Stimulated activated CD4-positive, alpha-beta T cell treated with anti-CD3 and anti-CD28 coated beads, Interleukin-1b, Interleukin-23, amount 100 ng/mL, for 4 hours (primary cell): ENCODE measurements around the gene RPH3AL.
"Not testable (repeated sequence)": the region's sequence is repeated elsewhere in the genome, so short reads cannot be mapped to it uniquely, and the experiment has no call there.

Source experiments
- DNase-seq, 2 donors: peaks; one replicate each; pipeline ENCODE4 v3.0.0-alpha.2; 2020; ENCODE audit warnings: low read depth in 2 of 2

The RPH3AL gene

DNA sequence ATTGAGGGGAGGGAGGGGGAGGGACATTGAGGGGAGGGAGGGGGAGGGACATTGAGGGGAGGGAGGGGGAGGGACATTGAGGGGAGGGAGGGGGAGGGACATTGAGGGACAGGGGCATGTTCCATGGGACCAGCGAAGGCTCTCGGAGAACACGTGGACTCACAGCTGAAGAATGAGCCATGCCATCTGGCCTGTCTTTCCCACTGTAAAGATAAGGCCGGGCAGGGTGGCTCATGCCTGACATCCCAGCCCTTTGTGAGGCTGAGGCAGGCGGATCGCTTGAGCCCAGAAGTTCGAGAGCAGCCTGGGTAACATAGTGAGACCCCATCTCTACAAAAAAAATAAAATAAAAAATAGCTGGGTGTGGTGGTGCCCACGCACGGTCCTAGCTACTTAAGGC lies 32.5 kb downstream of the RPH3AL start:
- no peak for DNase-seq

DNA sequence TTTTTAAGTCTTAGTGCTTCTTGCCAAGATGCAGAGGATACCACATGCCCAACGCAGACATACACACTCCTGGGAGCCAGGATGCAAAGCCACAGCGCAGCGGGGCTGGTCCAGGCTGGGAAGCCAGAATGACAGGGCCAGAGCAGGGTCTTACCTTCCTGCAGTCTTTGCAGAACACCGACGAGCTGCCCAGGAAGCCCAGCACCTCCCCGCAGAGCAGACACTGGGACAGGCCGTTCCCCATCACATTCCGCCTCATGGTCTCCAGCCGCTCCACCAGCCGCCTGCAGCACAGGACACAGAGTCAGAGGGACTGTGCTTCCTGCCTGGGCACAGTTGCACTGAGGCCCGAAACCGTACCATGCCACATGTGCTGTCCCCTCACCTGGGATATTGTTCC lies 33.3 kb downstream of the RPH3AL start:
- DNase-seq: no peak

DNA sequence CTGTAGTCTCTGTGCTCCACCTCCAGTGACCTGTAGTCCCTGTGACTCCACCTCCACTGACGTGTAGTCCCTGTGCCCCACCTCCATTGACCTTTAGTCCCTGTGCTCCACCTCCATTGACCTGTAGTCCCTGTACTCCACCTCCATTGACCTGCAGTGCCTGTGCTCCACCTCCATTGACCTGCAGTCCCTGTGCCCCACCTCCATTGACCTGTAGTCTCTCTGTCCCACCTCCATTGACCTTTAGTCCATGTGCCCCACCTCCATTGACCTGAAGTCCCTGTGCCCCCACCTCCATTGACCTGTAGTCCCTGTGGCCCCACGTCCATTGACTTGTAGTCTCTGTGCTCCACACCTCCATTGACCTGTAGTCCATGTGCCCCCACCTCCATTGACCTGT lies 35.5 kb downstream of the RPH3AL start:
- not testable (repeated sequence) for DNase-seq

DNA sequence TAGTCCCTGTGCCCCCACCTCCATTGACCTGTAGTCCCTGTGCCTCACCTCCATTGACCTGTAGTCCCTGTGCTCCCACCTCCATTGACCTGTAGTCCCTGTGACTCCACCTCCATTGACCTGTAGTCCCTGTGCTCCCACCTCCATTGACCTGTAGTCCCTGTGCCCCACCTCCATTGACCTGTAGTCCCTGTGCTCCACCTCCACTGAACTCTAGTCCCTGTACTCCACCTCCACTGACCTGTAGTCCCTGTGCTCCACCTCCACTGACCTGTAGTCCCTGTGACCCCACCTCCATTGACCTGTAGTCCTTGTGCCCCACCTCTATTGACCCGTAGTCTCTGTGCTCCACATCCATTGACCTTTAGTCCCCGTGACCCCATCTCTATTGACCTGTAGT lies 37.2 kb downstream of the RPH3AL start:
- not testable (repeated sequence) for DNase-seq

DNA sequence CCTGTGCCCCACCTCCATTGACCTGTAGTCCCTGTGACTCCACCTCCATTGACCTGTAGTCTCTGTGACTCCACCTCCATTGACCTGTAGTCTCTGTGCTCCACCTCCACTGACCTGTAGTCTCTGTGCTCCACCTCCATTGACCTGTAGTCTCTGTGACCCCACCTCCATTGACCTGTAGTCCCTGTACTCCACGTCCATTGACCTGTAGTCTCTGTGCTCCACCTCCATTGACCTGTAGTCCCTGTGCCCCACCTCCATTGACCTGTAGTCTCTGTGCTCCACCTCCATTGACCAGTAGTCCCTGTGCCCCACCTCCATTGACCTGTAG lies 38.0 kb downstream of the RPH3AL start:
- not testable (repeated sequence) for DNase-seq

DNA sequence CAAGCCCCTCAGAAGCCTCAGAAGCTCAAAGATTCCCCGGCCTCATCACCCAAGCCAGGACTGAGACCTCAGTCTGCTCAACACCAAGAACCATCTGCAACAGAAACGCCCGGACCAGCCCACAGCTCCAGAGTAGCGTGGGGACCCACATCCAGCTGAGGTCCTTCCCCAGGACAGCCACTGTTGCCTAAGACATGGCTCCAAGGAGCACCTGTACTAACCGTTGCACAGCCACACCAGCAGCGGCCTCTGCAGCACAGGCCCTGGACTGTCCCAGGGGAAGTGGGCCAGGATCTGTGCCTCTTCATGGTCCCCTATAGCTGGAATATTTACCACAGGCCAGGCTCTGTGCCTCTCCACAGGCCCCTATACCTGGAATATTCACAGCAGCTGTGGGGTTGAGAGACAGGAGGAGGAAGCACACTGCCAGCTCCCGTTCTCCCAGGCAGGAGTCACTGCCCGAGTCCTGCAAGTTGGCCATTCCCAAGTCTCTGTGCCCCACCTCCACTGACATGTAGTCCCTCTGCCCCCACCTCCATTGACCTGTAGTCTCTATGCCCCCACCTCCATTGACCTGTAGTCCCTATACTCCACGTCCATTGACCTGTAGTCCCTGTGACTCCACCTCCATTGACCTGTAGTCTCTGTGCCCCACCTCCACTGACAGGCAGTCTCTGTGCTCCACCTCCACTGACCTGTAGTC lies 38.5 kb downstream of the RPH3AL start:
- no peak for DNase-seq

DNA sequence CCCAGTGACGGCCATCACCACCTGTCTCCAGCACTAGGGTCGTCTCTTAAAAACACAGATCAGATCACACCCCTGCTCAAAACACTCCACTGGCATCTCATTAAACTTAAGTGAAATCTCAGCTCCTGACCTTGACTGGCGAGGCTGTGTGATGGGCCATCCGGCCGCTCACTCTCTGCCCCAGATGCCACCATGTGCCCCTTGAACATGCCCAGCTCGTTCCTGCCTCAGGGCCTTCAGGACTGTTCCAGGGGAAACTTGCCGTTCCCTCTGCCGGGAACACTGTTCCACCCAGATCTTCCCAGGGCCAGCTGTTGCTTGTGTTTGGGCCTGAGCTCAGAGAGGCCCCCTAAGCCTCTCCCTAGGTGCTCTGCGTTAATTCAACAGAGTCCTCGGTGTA lies 39.4 kb downstream of the RPH3AL start:
- DNase-seq: no peak

DNA sequence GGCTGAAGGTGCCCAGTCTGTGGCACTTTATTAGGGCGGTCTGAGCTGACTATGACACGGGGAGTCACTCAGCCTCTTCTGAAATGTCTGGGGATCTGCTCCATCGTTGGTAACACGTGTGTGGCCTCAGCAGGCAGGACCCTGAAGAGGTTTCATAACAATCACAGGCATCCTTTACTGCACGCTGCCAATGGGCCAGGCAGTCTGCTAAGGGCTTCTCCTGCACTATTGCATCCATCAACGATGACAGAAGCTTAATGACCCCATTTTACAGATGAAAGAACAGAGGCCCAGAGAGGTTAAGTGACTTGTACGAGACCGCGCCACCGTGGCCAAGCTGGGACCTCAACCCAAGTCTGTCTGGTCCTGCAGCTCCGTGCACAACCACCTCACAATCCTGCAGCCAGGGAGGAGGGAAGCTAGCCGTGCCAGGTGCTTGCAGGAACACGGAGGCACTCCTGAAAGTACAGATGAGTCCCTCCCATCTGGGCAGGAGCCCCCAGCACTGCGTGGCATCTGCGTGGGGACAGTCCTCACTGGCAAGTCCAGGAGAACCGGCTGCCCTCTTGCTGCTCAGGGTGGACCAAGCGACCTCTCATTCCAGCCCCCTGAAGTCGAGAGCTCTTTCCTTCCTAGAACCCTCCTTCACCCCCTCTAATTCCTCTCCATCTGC lies 40.0 kb downstream of the RPH3AL start:
- no peak for DNase-seq

DNA sequence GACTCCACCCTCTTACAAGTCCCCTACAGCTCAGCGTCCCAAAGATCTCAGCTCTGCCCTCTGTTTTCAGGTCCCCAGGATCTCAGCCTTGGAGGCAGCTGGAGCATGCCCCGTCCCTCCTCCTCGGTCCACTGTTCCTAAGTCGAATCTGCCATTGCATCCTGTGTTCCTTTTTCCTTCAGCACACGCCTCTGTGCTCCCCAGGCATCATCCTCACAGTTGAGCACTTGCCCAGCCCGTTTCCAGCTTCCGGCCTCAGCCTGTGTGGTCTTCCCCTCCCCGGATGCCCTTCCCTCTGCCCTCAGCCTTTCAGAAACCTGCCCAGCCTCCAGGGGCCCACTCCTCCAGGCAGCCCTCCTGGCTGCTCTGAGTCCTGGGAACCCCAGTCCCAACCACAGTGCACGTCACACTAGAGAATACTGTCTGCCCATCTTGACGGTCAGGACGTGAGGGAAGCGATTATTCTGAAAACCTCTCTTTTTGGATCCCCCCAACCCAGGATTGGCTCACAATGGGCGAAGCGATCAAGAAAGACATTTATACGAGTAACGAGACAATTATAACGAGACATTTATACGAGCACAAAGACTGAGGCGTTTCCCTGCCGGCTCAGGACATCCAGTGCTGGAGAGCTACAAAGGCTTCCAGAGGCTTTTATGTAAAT lies 41.4 kb downstream of the RPH3AL start:
- DNase-seq: no peak

DNA sequence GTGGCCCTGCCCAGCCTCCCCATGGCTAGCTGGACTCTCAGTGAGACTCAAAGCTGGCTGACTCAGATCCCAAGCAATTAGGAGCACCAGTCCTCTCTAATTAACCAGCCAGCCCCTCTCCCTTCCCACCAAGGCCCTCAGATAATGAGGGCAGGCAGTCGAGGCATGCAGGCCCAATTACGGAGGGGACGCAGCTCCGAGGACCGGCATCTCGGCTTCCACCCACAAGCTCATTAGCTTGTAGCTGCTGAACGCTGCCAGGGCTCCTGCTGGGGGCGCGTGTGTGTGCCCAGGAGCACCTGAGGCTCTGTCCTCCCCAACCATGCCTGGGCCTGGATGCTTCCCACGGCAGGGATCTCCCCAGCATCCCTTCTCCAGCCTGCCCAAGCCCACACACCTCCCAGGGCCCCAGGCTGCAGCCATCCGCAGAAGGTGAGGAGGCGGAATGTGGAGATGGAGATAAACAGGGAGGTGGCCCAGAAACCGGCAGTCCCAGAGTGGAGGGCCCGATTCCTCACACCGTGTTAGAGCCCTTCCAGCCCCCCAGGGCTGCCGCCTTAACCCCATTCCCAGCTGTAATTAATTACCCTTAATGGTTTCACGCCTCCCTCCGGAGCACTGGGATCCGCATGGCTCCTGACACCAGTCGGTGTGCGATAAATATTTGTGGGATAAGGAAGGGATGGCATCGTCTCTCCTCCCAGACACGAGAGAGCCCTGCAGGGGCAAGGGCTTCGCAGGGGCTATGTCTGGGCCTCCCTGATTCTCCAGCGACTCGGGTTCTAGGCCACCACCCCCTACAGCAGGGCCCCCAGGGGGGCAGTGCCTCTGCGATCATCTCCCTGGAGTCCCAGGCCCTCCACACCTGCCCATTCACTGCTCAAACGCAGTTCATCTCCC lies 42.2 kb downstream of the RPH3AL start:
- no peak for DNase-seq

DNA sequence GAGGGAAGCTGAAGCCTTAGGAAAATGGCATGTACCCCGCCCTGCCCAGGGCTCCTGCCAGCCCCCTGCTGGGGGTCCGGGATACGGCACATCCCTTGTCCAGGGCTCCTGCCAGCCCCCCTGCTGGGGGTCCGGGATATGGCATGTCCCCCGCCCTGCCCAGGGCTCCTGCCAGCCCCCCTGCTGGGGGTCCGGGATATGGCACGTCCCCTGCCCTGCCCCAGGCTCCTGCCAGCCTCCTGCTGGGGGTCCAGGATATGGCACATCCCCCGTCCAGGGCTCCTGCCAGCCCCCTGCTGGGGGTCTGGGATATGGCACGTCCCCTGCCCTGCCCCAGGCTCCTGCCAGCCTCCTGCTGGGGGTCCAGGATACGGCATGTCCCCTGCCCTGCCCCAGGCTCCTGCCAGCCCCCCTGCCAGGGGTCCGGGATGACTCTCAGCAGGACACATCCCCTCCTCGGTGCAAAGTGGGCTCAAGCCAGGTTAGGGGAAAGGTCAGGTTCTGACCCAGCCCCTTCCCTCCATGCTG lies 43.2 kb downstream of the RPH3AL start:
- no peak for DNase-seq

DNA sequence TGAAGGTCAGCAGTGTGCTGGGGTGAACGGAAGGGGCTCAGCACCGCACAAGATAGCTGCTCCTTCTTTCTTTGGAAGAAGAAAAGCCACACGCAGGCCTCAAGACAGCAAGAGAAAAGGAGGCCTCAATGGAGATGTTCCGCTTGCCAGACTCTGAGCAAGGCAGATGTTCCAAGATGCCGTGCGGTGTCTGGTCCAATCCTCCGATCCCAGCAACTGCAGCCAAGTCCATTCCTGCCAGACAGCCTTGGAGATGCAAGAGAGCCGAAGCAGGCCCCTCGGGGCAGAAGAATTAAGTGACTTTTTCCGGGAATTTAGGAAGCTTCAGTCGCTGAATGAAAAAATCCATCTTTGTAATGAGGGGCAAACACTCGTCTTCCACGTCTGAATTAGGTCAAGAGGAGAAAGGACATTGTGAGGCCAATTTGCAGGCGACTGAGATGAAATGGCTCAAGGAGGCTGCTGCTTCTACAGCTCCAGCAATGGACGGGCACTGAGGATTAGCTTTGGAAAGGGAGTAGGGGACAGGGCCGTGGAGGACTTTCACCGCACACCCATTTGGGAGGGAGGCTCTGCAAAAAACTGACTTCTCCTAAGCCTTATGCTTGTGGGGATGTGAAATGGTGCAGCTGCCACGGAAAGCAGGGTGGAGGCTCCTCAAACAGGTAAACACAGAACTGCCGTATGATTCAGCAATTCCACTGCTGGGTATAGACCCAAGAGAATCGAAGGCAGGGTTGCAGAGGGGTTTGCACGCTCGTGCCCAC lies 44.7 kb downstream of the RPH3AL start:
- no peak for DNase-seq

DNA sequence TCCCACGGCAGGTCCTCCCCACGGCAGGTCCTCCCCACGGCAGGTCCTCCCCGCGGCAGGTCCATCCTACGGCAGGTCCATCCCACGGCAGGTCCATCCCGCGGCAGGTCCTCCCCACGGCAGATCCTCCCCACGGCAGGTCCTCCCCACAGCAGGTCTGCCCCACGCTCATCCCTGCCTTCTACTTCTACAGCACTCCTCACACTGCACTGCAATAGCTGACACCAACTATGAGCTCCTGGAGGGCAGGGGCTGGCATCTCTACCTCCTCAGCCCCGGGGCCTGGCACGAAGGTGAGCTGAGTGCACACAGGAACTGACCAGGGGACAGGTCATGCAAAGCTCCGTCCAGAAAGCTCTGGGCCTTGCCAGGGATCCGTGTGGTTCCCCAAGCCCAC lies 45.3 kb downstream of the RPH3AL start:
- no peak for DNase-seq

DNA sequence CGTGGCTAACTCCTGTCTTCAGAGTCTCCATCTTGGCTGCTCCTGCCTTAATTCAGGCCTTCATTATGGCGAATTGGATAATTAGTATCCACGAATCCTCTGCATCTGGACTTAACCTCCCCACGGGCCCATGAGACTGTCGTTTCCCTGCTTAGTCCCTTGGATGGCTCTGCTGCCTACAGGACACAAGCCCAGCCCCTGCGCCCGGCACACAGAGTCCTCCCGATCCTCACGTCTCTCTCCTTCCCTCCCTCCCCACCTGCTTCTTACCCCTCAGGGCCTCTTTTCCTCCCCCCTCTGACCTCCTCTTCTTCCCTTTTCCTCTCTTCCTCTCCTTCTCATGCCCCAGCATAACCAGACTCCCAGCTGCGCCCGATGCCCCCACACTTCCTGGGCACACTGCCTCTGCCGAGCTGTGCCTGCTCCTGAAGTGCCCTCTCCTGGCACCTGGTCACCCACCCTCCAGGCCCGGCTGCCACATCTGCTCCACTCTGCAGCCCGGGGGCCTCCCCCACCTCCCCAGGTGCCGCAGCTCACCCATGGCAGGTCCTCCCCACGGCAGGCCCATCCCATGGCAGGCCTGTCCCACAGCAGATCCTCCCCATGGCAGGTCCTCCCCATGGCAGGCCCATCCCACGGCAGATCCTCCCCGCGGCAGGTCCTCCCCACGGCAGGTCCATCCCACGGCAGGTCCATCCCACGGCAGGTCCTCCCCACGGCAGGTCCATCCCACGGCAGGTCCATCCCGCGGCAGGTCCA lies 45.9 kb downstream of the RPH3AL start:
- DNase-seq: no peak

DNA sequence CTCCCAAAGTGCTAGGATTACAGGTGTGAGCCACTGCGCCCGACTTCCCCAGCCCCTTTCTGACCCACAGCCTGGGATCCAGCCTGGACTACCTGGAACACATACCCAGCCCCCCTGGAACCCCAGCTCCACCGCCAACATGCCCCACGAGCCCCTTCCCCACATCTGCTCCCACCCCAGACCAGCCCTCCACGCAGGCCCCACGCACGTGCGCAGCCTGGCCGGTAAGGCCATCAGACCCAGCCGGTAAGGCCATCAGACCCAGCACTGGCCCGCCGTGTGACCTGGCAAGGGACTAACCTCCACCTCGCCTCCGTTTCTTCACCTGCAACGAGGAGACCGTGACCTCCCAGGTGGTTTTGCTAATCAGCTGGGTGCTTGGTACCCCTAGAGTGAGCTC lies 46.5 kb downstream of the RPH3AL start:
- no peak for DNase-seq

DNA sequence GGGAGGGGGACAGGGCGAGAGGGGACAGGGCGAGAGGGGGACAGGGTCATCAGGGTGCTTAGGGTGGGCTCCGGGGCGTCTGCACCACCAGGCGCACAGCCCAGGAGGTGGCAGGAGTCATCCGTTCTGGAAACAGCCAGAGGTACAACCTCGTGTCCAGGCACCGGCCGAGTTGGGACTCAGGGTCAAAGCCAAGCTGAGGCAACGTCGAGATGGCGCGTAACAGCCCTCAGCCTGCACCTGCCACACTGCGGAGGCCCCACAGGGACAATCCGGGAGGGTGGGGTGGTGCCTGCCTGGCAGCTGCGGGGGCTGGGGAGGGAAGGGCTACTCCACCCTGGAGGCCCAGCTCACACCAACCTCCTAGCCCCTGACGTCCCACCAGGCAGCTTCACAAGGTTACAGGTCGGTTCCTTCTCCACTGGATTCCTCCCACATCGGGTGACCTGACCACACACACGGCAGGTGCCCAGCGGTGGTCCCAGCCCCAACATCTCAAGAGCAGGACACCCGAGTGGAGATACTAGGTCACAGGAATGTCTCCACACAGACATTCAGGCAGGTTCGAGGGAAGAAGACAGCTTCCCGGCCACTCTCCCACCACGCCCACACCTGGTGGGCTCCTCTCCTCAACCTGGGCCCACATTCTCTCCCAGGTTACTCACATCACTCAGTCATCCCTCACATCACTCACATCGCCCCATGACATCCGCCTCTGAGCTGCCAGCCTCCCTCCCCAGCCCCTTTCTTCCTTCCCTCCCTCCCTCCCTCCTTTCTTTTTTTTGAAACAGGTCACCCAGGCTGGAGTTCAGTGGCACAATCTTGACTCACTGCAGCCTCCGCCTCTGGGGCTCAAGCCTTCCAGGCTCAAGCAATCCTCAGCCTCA lies 47.3 kb downstream of the RPH3AL start:
- no peak for DNase-seq

DNA sequence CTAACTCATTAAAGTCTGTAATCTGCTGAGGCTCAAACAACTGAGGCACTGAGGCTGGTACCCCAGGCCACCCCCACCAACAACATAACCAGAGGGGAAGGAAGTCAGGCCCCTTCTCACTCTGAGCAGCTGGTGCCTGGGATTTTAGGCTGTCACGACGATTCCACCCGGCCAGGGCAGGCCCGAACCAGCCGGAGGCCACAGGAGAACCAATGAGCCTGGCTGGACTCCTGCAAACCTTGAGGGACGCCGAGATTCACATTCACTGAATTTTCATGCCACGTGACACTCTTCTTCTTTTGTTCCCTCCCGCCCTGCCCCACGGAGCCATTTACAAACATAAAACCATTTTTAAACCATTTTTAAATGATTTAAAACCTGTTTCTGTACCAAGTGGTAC lies 48.1 kb downstream of the RPH3AL start:
- DNase-seq: no peak

DNA sequence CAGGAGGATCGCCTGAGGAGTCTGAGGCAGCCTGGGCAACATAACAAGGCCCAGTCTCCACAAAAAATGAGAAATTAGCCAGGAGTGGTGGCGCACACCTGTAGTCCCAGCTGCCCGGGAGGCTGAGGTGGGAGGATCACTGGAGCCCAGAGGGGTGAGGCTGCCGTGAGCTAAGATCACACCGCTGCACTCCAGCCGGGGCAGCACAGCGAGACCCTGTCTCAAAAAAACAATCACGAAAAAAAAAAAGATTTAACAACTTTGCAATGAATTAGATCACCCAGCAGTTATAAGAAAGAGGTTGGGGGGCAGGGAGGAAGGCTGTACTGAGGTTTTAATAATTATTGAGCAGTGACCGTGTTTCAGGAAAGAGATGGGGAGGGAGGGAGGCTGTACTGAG lies 49.4 kb downstream of the RPH3AL start:
- DNase-seq: no peak

DNA sequence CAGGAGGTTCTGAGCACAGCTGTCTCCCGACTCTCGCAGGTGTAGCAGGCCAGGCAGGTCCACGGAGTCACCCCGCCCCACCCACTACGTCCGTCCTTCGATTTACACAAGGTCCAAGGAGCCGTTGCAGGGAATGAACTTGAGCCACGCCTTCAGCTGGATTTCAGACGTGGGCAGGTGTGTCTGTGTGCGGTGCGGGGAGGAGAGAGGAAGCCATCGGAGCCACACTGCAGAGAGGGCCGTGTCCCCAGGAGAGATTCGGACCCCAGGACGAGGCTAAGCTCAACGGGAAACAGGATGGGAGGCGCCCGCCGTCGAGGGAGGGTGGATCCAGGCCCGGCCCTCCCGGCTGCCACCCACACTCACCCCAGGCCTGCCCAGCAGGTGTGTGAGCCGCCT lies 50.3 kb downstream of the RPH3AL start:
- no peak for DNase-seq
